Effector memory CD8-positive, alpha-beta T cell (primary cell): Measurements from ENCODE around the gene SCGB1A1.

Experiments used
- ATAC-seq: fragments of 150-1000 bp; cut with Tn5 transposase; replicated peaks from 2 replicates; pipeline ENCODE4 v1.10.0; 2021; ENCODE audit warnings: mild to moderate bottlenecking, moderate library complexity
- DNase-seq, 3 experiments: peaks; one replicate each; pipeline ENCODE4 v3.0.0; 2021
- H3K27ac Mint-ChIP-seq, 2 donors: one replicate each; pipeline ENCODE4 v1.8.0; 2022; ENCODE audit warnings: mild to moderate bottlenecking in 2 of 2, mixed read lengths in 2 of 2, moderate library complexity in 2 of 2
- H3K27me3 Mint-ChIP-seq, 2 donors: one replicate each; pipeline ENCODE4 v1.8.0; 2022; ENCODE audit warnings: mixed read lengths in 2 of 2
- H3K36me3 Mint-ChIP-seq: one replicate; pipeline ENCODE4 v1.8.0; 2022; ENCODE audit warnings: mild to moderate bottlenecking, moderate library complexity, mixed read lengths; ENCODE audit not compliant: insufficient read depth
- H3K4me1 Mint-ChIP-seq, 2 donors: one replicate each; pipeline ENCODE4 v1.8.0; 2022; ENCODE audit warnings: low read depth in 2 of 2, mixed read lengths in 2 of 2
- H3K4me3 Mint-ChIP-seq, 2 donors: one replicate each; pipeline ENCODE4 v1.8.0; 2022; ENCODE audit warnings: mild to moderate bottlenecking in 2 of 2, mixed read lengths in 2 of 2, moderate library complexity in 2 of 2
- H3K9me3 Mint-ChIP-seq, 2 donors: one replicate each; pipeline ENCODE4 v1.8.0; 2022; ENCODE audit warnings: mixed read lengths in 2 of 2

SCGB1A1 gene

GRCh38 chr11:62401356-62401755 lies 17.5 kb upstream of the SCGB1A1 start:
- H3K27me3 Mint-ChIP-seq: no peaks in the 10 kb centered on the region
- DNase-seq (no peak), ATAC-seq (no peak)
- peak overlapping the region; percentile 64 to 78 for H3K4me3 Mint-ChIP-seq
- no peaks in the 10 kb centered on the region for H3K9me3 Mint-ChIP-seq
- H3K36me3 Mint-ChIP-seq: peaks cover 7% of the 10 kb centered on the region
- peak overlapping the region; percentile 86 to 91 for H3K27ac Mint-ChIP-seq
- peaks cover 15 to 23% of the 10 kb centered on the region in 2 donors for H3K4me1 Mint-ChIP-seq

GRCh38 chr11:62401811-62402210 lies 17.0 kb upstream of the SCGB1A1 start:
- no peak for DNase-seq
- Mint-ChIP-seq H3K27ac (peak overlapping the region; percentile 86 to 91), H3K36me3 (peaks cover 7% of the 10 kb centered on the region), H3K27me3 (no peaks in the 10 kb centered on the region), H3K4me3 (peak overlapping the region; percentile 64 to 78), H3K9me3 (no peaks in the 10 kb centered on the region), H3K4me1 (peaks cover 15 to 23% of the 10 kb centered on the region in 2 donors)
- ATAC-seq: peak; percentile 5

GRCh38 chr11:62402226-62402959 lies 16.4 kb upstream of the SCGB1A1 start:
- Mint-ChIP-seq H3K9me3 (no peaks in the 10 kb centered on the region), H3K27ac (peak overlapping the region; percentile 86 to 91), H3K4me1 (peaks cover 15 to 23% of the 10 kb centered on the region in 2 donors), H3K36me3 (peaks cover 4% of the 10 kb centered on the region), H3K4me3 (peak overlapping the region; percentile 64 to 78), H3K27me3 (no peaks in the 10 kb centered on the region)
- DNase-seq: peak; percentile 23 to 25 (median 24)
- ATAC-seq: peak; percentile 98

- Mint-ChIP-seq H3K27me3 (no peaks in the 10 kb centered on the region), H3K27ac (peak overlapping the region; percentile 86 to 91), H3K9me3 (no peaks in the 10 kb centered on the region), H3K36me3 (peaks cover 4% of the 10 kb centered on the region), H3K4me1 (peaks cover 15 to 23% of the 10 kb centered on the region in 2 donors), H3K4me3 (peak overlapping the region; percentile 64 to 78)
- DNase-seq (no peak), ATAC-seq (no peak)
These were observed 15.7 kb upstream of the SCGB1A1 start for GRCh38 chr11:62402960-62403730.

GRCh38 chr11:62404435-62404834 lies 14.4 kb upstream of the SCGB1A1 start:
- no peak for DNase-seq
- Mint-ChIP-seq H3K27ac (peak overlapping the region; percentile 33 to 69), H3K36me3 (peaks cover 4% of the 10 kb centered on the region), H3K4me1 (peaks cover 15 to 19% of the 10 kb centered on the region in 2 donors), H3K4me3 (no peak overlapping the region), H3K27me3 (no peaks in the 10 kb centered on the region), H3K9me3 (no peaks in the 10 kb centered on the region)
- no peak for ATAC-seq

- Mint-ChIP-seq H3K4me1 (peaks cover 15 to 18% of the 10 kb centered on the region in 2 donors), H3K9me3 (no peaks in the 10 kb centered on the region), H3K4me3 (no peak overlapping the region), H3K27me3 (no peaks in the 10 kb centered on the region), H3K36me3 (peaks cover 4% of the 10 kb centered on the region), H3K27ac (peak overlapping the region in 1 of 2 donors; percentile 33)
- ATAC-seq (no peak), DNase-seq (no peak)
These were observed 13.9 kb upstream of the SCGB1A1 start for GRCh38 chr11:62404901-62405300.

GRCh38 chr11:62406034-62406433 lies 12.8 kb upstream of the SCGB1A1 start:
- H3K27ac Mint-ChIP-seq: peak overlapping the region in 1 of 2 donors; percentile 41
- no peaks in the 10 kb centered on the region for H3K27me3 Mint-ChIP-seq
- peaks cover 4% of the 10 kb centered on the region for H3K36me3 Mint-ChIP-seq
- no peak for DNase-seq
- peaks cover 15 to 18% of the 10 kb centered on the region in 2 donors for H3K4me1 Mint-ChIP-seq
- H3K9me3 Mint-ChIP-seq: no peaks in the 10 kb centered on the region
- ATAC-seq: no peak
- no peak overlapping the region for H3K4me3 Mint-ChIP-seq

GRCh38 chr11:62409831-62410230 lies 9.0 kb upstream of the SCGB1A1 start:
- peaks cover 2% of the 10 kb centered on the region for H3K36me3 Mint-ChIP-seq
- ATAC-seq (no peak), DNase-seq (no peak)
- no peaks in the 10 kb centered on the region for H3K4me1 Mint-ChIP-seq
- no peaks in the 10 kb centered on the region for H3K27me3 Mint-ChIP-seq
- no peak overlapping the region for H3K4me3 Mint-ChIP-seq
- no peaks in the 10 kb centered on the region for H3K9me3 Mint-ChIP-seq
- no peak overlapping the region for H3K27ac Mint-ChIP-seq

- no peaks in the 10 kb centered on the region for H3K4me1 Mint-ChIP-seq
- no peaks in the 10 kb centered on the region for H3K9me3 Mint-ChIP-seq
- DNase-seq: no peak
- ATAC-seq: no peak
- H3K27me3 Mint-ChIP-seq: no peaks in the 10 kb centered on the region
- H3K27ac Mint-ChIP-seq: no peak overlapping the region
- peaks cover 2% of the 10 kb centered on the region for H3K36me3 Mint-ChIP-seq
- no peak overlapping the region for H3K4me3 Mint-ChIP-seq
These were observed 7.9 kb upstream of the SCGB1A1 start for GRCh38 chr11:62410972-62411371.

- ATAC-seq (no peak), DNase-seq (no peak)
- Mint-ChIP-seq H3K27ac (no peak overlapping the region), H3K36me3 (peaks cover 2% of the 10 kb centered on the region), H3K4me1 (no peaks in the 10 kb centered on the region), H3K4me3 (no peak overlapping the region), H3K9me3 (no peaks in the 10 kb centered on the region), H3K27me3 (no peaks in the 10 kb centered on the region)
These were observed 7.3 kb upstream of the SCGB1A1 start for GRCh38 chr11:62411524-62411923.

GRCh38 chr11:62413060-62413696 lies 5.7 kb upstream of the SCGB1A1 start:
- no peak for ATAC-seq
- Mint-ChIP-seq H3K27me3 (no peaks in the 10 kb centered on the region), H3K4me3 (no peak overlapping the region), H3K4me1 (no peaks in the 10 kb centered on the region), H3K27ac (no peak overlapping the region), H3K36me3 (peaks cover 2% of the 10 kb centered on the region), H3K9me3 (no peaks in the 10 kb centered on the region)
- DNase-seq: no peak

- H3K9me3 Mint-ChIP-seq: no peaks in the 10 kb centered on the region
- peaks cover 5% of the 10 kb centered on the region for H3K36me3 Mint-ChIP-seq
- DNase-seq (no peak), ATAC-seq (no peak)
- no peaks in the 10 kb centered on the region for H3K4me1 Mint-ChIP-seq
- no peak overlapping the region for H3K27ac Mint-ChIP-seq
- H3K27me3 Mint-ChIP-seq: no peaks in the 10 kb centered on the region
- H3K4me3 Mint-ChIP-seq: no peak overlapping the region
These were observed 2.2 kb upstream of the SCGB1A1 start for GRCh38 chr11:62416596-62416995.

GRCh38 chr11:62418136-62418535 lies 697 bp upstream of the SCGB1A1 start:
- H3K4me3 Mint-ChIP-seq: no peak overlapping the region
- peaks cover 0 to 3% of the 10 kb centered on the region in 2 donors for H3K27me3 Mint-ChIP-seq
- H3K36me3 Mint-ChIP-seq: peaks cover 2% of the 10 kb centered on the region
- H3K27ac Mint-ChIP-seq: peak overlapping the region in 1 of 2 donors; percentile 44
- H3K4me1 Mint-ChIP-seq: no peaks in the 10 kb centered on the region
- DNase-seq (no peak), ATAC-seq (no peak)
- no peaks in the 10 kb centered on the region for H3K9me3 Mint-ChIP-seq
